ENCODE results near the gene SLC44A1.

SLC44A1 gene

DNA sequence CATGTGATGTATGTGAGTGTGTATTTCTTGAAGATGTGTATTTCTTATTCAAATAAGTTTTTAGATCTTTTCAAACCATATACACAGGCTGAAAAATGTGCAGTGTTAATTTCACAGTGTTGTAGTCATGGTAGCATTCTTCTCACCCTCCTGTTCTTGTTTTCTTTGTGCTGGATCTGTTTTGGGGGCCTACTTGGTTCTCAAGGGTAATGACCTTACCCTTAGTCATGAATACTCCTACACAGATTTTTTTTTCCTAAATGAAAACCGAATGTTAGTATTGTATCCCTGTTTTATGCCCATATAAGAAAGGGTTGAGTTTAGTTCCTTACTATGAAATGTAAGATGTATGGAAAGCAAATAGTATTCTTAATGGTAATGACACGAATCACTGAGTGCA lies 88.0 kb downstream of the SLC44A1 start:
- H3K27ac ChIP-seq (ENCODE audit: low read length), result no peak overlapping the region
- H3K4me1 ChIP-seq (ENCODE audit: control insufficient read depth, insufficient read depth, low read length), result no peaks in the 10 kb centered on the region
- no CpG with 5 or more reads among the region's 2 CpGs for WGBS (ENCODE audit: insufficient coverage, insufficient read length)
- H3K36me3 ChIP-seq (ENCODE audit: control insufficient read depth, insufficient read depth, low read length), result no peaks in the 10 kb centered on the region
- no peak for DNase-seq (ENCODE audit: low read depth, low spot score)
- H3K9me3 ChIP-seq (ENCODE audit: control insufficient read depth, insufficient read depth, low read length), result no peaks in the 10 kb centered on the region
- no peaks in the 10 kb centered on the region for H3K27me3 ChIP-seq (ENCODE audit: control insufficient read depth, insufficient read depth, low read length)
- no peak overlapping the region for H3K4me3 ChIP-seq (ENCODE audit: low read length)

DNA sequence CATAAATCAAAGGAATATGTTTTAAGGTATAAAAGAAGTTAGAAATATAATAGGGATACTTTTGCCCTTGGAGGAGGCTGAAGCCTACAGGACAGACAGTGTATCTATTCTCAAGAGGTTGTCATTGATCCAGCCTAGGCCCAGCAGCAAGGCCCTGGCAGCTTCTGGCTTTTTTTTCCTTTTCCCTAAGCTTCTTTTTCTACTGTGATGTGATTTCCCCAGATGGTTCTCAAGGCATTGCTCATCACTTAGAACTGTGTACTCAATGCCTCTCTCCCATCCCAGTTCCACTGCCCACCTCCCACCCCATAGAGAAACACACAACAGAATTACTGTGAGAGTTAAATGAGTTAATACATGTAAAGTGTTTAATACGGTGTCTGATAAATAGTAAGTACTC lies 88.6 kb downstream of the SLC44A1 start:
- H3K9me3 ChIP-seq (ENCODE audit: control insufficient read depth, insufficient read depth, low read length), result no peaks in the 10 kb centered on the region
- no peaks in the 10 kb centered on the region for H3K4me1 ChIP-seq (ENCODE audit: control insufficient read depth, insufficient read depth, low read length)
- H3K27me3 ChIP-seq (ENCODE audit: control insufficient read depth, insufficient read depth, low read length), result no peaks in the 10 kb centered on the region
- WGBS (ENCODE audit: insufficient coverage, insufficient read length), result no CpG with 5 or more reads among the region's 1 CpG
- no peak overlapping the region for H3K4me3 ChIP-seq (ENCODE audit: low read length)
- no peak overlapping the region for H3K27ac ChIP-seq (ENCODE audit: low read length)
- H3K36me3 ChIP-seq (ENCODE audit: control insufficient read depth, insufficient read depth, low read length), result no peaks in the 10 kb centered on the region
- no peak for DNase-seq (ENCODE audit: low read depth, low spot score)

DNA sequence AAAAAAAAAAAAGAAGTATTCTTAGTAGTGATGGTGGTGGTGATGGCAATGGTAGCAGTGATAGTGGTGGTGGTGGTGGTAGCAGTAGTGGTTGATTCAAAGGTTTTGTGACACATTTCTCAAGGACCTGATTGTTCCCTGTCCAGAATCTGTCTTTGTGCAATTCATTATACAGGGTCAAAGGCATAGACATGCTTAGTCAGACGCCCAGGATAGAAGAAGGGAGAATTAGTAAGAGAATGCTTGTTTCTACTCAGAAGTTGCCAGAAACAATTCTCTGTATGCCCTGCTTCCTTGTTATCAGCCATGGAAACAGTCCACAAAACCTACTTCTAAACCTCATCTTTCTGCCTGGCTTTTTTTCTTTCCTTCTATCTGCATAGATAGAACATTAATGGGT lies 89.4 kb downstream of the SLC44A1 start:
- no peaks in the 10 kb centered on the region for H3K4me1 ChIP-seq (ENCODE audit: control insufficient read depth, insufficient read depth, low read length)
- no CpG with 5 or more reads among the region's 1 CpG for WGBS (ENCODE audit: insufficient coverage, insufficient read length)
- H3K36me3 ChIP-seq (ENCODE audit: control insufficient read depth, insufficient read depth, low read length), result no peaks in the 10 kb centered on the region
- H3K9me3 ChIP-seq (ENCODE audit: control insufficient read depth, insufficient read depth, low read length), result no peaks in the 10 kb centered on the region
- no peak for DNase-seq (ENCODE audit: low read depth, low spot score)
- no peaks in the 10 kb centered on the region for H3K27me3 ChIP-seq (ENCODE audit: control insufficient read depth, insufficient read depth, low read length)
- no peak overlapping the region for H3K4me3 ChIP-seq (ENCODE audit: low read length)
- no peak overlapping the region for H3K27ac ChIP-seq (ENCODE audit: low read length)

DNA sequence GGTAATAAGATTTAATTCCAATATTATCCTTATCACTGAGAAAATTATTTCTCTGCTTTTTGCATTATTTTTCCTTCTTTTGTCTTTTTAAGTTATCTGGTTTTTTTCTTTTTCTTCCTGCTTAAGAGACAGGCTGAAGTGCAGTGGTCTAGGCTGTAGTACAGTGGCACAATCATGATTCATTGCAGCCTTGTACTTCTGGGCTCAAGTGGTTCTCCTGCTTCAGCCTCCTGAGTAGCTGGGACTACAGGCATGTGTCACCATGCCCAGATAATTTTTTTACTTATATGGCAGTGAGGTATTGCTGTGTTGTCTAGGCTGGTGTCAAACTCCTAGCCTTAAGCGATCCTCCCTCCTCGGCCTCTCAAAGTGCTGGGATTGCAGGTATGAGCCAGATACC lies 93.9 kb downstream of the SLC44A1 start:
- no CpG with 5 or more reads among the region's 2 CpGs for WGBS (ENCODE audit: insufficient coverage, insufficient read length)
- no peak for DNase-seq (ENCODE audit: low read depth, low spot score)

DNA sequence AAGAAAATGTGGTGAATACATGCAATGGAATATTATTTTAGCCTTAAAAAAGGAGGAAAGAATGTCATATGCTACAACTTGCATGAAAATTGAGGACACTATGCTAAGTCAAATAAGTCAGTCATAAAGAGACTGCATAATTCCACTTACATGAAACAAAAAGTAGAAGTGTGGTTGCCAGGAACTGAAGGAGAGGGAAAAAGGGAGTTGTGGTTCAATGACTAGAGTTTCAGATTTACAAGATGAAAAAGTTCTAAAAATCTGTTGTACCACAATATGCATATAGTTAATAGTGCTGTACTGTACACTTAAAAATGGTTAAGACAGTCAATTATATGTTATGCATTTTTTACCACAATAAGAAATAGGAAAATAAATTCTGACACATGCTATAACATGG lies 95.4 kb downstream of the SLC44A1 start:
- H3K36me3 ChIP-seq (ENCODE audit: control insufficient read depth, insufficient read depth, low read length), result no peaks in the 10 kb centered on the region
- H3K27ac ChIP-seq (ENCODE audit: low read length), result no peak overlapping the region
- H3K4me3 ChIP-seq (ENCODE audit: low read length), result no peak overlapping the region
- no peaks in the 10 kb centered on the region for H3K4me1 ChIP-seq (ENCODE audit: control insufficient read depth, insufficient read depth, low read length)
- H3K27me3 ChIP-seq (ENCODE audit: control insufficient read depth, insufficient read depth, low read length), result no peaks in the 10 kb centered on the region
- H3K9me3 ChIP-seq (ENCODE audit: control insufficient read depth, insufficient read depth, low read length), result no peaks in the 10 kb centered on the region
- no peak for DNase-seq (ENCODE audit: low read depth, low spot score)

More for the DNA sequence above, 93.9 kb downstream of the SLC44A1 start:
- Histone ChIP-seq H3K27me3 (ENCODE audit: control insufficient read depth, insufficient read depth, low read length) (no peaks in the 10 kb centered on the region), H3K9me3 (ENCODE audit: control insufficient read depth, insufficient read depth, low read length) (no peaks in the 10 kb centered on the region), H3K4me3 (ENCODE audit: low read length) (no peak overlapping the region), H3K36me3 (ENCODE audit: control insufficient read depth, insufficient read depth, low read length) (no peaks in the 10 kb centered on the region), H3K27ac (ENCODE audit: low read length) (no peak overlapping the region), H3K4me1 (ENCODE audit: control insufficient read depth, insufficient read depth, low read length) (no peaks in the 10 kb centered on the region)

DNA sequence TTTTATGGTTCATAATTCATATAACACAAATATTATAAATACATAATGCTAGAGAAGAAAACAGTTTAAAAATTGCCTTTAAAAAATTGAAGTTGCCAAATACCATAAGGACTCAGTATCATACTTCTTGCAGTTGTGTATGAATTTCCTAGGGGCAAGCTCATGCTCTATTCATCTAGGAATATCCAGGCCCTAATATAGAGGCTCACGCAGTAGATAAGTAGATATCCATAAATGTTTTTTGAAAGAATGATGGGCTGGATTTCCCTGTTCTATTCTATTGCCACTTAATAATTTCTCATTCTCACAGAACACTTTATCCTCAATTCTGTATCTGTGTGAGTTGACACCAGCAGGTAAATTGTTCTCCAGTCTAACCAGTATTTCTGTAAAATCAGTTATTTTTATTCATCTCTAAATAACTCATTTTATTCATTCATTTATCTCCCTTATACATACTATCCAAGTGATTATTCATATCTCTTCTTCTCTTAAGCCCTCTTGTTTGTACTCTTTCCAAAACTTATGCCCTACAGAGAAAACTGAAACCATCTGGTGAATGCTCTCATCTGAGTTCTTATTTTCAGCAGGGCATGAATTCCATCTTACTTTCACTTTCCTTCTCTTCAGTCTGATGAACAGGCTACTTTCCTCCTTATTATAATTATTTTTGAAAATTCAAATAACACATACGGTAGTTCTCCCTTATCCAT lies 97.1 kb downstream of the SLC44A1 start:
- Histone ChIP-seq H3K4me3 (ENCODE audit: low read length) (no peak overlapping the region), H3K36me3 (ENCODE audit: control insufficient read depth, insufficient read depth, low read length) (no peaks in the 10 kb centered on the region), H3K4me1 (ENCODE audit: control insufficient read depth, insufficient read depth, low read length) (no peaks in the 10 kb centered on the region), H3K27ac (ENCODE audit: low read length) (no peak overlapping the region), H3K9me3 (ENCODE audit: control insufficient read depth, insufficient read depth, low read length) (no peaks in the 10 kb centered on the region), H3K27me3 (ENCODE audit: control insufficient read depth, insufficient read depth, low read length) (no peaks in the 10 kb centered on the region)
- WGBS (ENCODE audit: insufficient coverage, insufficient read length), result no CpG with 5 or more reads among the region's 2 CpGs
- DNase-seq (ENCODE audit: low read depth, low spot score), result no peak

- no peaks in the 10 kb centered on the region for H3K9me3 ChIP-seq (ENCODE audit: control insufficient read depth, insufficient read depth, low read length)
These were observed 97.7 kb downstream of the SLC44A1 start for GRCh38 chr9:105342147-105342505.

DNA sequence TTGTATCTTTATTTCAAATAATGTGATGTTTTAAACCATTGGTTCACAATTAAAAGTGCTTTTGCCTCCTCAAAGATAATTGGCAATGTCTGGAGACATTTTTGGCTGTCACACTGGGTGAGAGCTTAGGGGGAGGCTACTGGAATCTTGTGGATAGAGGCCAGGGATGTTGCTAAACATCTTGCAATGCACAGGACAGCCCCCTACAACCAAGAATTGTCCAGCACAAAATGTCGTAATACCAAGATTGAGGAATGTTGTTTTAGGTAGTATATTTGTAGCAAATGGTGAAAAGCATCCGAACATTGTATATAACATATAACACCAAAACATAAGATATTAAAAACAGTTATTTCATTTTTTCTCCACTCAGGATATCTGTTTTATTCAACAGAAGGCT lies 99.8 kb downstream of the SLC44A1 start:
- no peak overlapping the region for H3K27ac ChIP-seq (ENCODE audit: low read length)
- no peaks in the 10 kb centered on the region for H3K36me3 ChIP-seq (ENCODE audit: control insufficient read depth, insufficient read depth, low read length)
- no peaks in the 10 kb centered on the region for H3K9me3 ChIP-seq (ENCODE audit: control insufficient read depth, insufficient read depth, low read length)
- no CpG with 5 or more reads among the region's 2 CpGs for WGBS (ENCODE audit: insufficient coverage, insufficient read length)
- H3K27me3 ChIP-seq (ENCODE audit: control insufficient read depth, insufficient read depth, low read length), result no peaks in the 10 kb centered on the region
- no peak for DNase-seq (ENCODE audit: low read depth, low spot score)
- H3K4me1 ChIP-seq (ENCODE audit: control insufficient read depth, insufficient read depth, low read length), result no peaks in the 10 kb centered on the region
- no peak overlapping the region for H3K4me3 ChIP-seq (ENCODE audit: low read length)

More at GRCh38 chr9:105342147-105342505, 97.7 kb downstream of the SLC44A1 start:
- Histone ChIP-seq H3K27ac (ENCODE audit: low read length) (no peak overlapping the region), H3K4me1 (ENCODE audit: control insufficient read depth, insufficient read depth, low read length) (no peaks in the 10 kb centered on the region), H3K4me3 (ENCODE audit: low read length) (no peak overlapping the region), H3K27me3 (ENCODE audit: control insufficient read depth, insufficient read depth, low read length) (no peaks in the 10 kb centered on the region), H3K36me3 (ENCODE audit: control insufficient read depth, insufficient read depth, low read length) (no peaks in the 10 kb centered on the region)
- WGBS (ENCODE audit: insufficient coverage, insufficient read length), result no CpG with 5 or more reads among the region's 3 CpGs
- DNase-seq (ENCODE audit: low read depth, low spot score), result no peak

- no CpG with 5 or more reads among the region's 1 CpG for WGBS (ENCODE audit: insufficient coverage, insufficient read length)
- DNase-seq (ENCODE audit: low read depth, low spot score), result no peak
- Histone ChIP-seq H3K4me1 (ENCODE audit: control insufficient read depth, insufficient read depth, low read length) (no peaks in the 10 kb centered on the region), H3K27me3 (ENCODE audit: control insufficient read depth, insufficient read depth, low read length) (no peaks in the 10 kb centered on the region), H3K9me3 (ENCODE audit: control insufficient read depth, insufficient read depth, low read length) (no peaks in the 10 kb centered on the region), H3K4me3 (ENCODE audit: low read length) (no peak overlapping the region), H3K36me3 (ENCODE audit: control insufficient read depth, insufficient read depth, low read length) (no peaks in the 10 kb centered on the region), H3K27ac (ENCODE audit: low read length) (no peak overlapping the region)
These were observed 101.2 kb downstream of the SLC44A1 start for GRCh38 chr9:105345626-105346025.

GRCh38 chr9:105346273-105346672 lies 101.8 kb downstream of the SLC44A1 start:
- H3K4me1 ChIP-seq (ENCODE audit: control insufficient read depth, insufficient read depth, low read length), result no peaks in the 10 kb centered on the region
- no peak overlapping the region for H3K27ac ChIP-seq (ENCODE audit: low read length)
- H3K27me3 ChIP-seq (ENCODE audit: control insufficient read depth, insufficient read depth, low read length), result no peaks in the 10 kb centered on the region
- no peak for DNase-seq (ENCODE audit: low read depth, low spot score)
- no peaks in the 10 kb centered on the region for H3K9me3 ChIP-seq (ENCODE audit: control insufficient read depth, insufficient read depth, low read length)
- no CpG with 5 or more reads among the region's 2 CpGs for WGBS (ENCODE audit: insufficient coverage, insufficient read length)
- H3K4me3 ChIP-seq (ENCODE audit: low read length), result no peak overlapping the region
- H3K36me3 ChIP-seq (ENCODE audit: control insufficient read depth, insufficient read depth, low read length), result no peaks in the 10 kb centered on the region

GRCh38 chr9:105354448-105354847 lies 110.0 kb downstream of the SLC44A1 start:
- no peak overlapping the region for H3K4me3 ChIP-seq (ENCODE audit: low read length)
- H3K27ac ChIP-seq (ENCODE audit: low read length), result no peak overlapping the region
- H3K27me3 ChIP-seq (ENCODE audit: control insufficient read depth, insufficient read depth, low read length), result no peaks in the 10 kb centered on the region
- no CpG with 5 or more reads among the region's 3 CpGs for WGBS (ENCODE audit: insufficient coverage, insufficient read length)
- no peaks in the 10 kb centered on the region for H3K36me3 ChIP-seq (ENCODE audit: control insufficient read depth, insufficient read depth, low read length)
- no peaks in the 10 kb centered on the region for H3K4me1 ChIP-seq (ENCODE audit: control insufficient read depth, insufficient read depth, low read length)
- no peaks in the 10 kb centered on the region for H3K9me3 ChIP-seq (ENCODE audit: control insufficient read depth, insufficient read depth, low read length)
- no peak for DNase-seq (ENCODE audit: low read depth, low spot score)

Data from iPS DF 6.9 (cell line).